ENCODE data around the gene CARNS1. TPM values are rescaled to one million over a fixed set of nuclear protein-coding genes. Genes with fewer than 3 reads are reported as not detected.

The CARNS1 gene
- total and polyA plus RNA-seq, 10 of the 15 experiments (the other 5 are each of a cell fraction or from before 2014, with no cell fraction given), result 0.02 to 0.14 (median 0.10) TPM; not detected in 3

DNA sequence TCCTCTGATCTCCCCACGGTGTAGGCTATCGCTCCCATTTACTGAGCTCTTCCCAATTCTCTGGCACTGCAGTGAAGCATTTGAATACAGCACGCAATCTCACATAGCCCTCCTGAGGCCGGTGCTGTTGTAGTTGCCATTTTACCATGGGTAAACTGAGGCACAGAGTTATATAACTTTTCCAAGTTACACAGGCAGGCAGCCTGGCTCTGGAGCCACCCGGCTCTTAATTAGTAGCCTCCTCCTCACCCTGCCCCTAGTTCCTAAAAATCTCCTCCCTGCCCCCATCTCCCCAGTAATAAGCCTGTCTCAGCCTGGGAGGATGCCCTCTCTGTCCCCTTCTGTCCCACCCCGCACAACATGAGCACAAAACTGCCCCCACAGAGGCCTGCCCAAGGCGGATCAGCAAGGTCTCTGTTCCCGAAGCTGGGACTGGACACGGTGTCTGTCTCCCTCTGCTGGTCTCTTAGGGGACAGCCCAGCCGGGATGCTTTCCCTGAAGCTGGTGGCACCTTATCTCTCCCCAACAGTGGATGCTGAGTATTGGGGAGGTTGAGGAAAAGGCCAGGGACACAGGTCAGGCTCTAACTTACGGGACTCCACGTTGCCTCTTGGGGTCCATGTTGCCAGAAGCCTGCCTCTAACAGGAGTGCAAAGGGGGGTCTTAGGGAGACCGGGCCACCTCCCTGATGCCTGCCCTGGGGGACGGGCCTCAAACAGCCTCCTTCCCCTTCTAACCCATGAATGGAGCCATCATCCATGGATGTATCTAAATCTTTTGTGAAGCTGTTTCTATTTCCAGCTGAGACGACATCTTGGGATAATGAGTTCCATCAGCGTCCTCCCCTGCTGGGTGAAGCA lies 33.0 kb upstream of the CARNS1 start (continued):
- TF ChIP-seq, protein P1, sequence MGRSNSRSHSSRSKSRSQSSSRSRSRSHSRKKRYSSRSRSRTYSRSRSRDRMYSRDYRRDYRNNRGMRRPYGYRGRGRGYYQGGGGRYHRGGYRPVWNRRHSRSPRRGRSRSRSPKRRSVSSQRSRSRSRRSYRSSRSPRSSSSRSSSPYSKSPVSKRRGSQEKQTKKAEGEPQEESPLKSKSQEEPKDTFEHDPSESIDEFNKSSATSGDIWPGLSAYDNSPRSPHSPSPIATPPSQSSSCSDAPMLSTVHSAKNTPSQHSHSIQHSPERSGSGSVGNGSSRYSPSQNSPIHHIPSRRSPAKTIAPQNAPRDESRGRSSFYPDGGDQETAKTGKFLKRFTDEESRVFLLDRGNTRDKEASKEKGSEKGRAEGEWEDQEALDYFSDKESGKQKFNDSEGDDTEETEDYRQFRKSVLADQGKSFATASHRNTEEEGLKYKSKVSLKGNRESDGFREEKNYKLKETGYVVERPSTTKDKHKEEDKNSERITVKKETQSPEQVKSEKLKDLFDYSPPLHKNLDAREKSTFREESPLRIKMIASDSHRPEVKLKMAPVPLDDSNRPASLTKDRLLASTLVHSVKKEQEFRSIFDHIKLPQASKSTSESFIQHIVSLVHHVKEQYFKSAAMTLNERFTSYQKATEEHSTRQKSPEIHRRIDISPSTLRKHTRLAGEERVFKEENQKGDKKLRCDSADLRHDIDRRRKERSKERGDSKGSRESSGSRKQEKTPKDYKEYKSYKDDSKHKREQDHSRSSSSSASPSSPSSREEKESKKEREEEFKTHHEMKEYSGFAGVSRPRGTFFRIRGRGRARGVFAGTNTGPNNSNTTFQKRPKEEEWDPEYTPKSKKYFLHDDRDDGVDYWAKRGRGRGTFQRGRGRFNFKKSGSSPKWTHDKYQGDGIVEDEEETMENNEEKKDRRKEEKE (IDR thresholded peaks at IDR 0.05), result no peak
- TF ChIP-seq BCL11A (IDR thresholded peaks at IDR 0.05; ENCODE audit: low read depth, low read length) (no peak), TBL1XR1 (IDR thresholded peaks at IDR 0.05; ENCODE audit: low read depth, low read length) (0 out of 2 replicates have a peak, but pooled peaks have one; percentile 39), NRF1 (conservative IDR thresholded peaks at IDR 0.05; ENCODE audit: low read depth, low read length) (no peak), TCF12 (IDR thresholded peaks at IDR 0.05; ENCODE audit: low read depth, low read length) (no peak), CREB1 (IDR thresholded peaks at IDR 0.05; ENCODE audit: low read depth) (no peak), SMAD1 (IDR thresholded peaks at IDR 0.05; ENCODE audit: low read depth, partially characterized antibody) (no peak), ZNF384 (IDR thresholded peaks at IDR 0.05; ENCODE audit: borderline replicate concordance, low read depth, low read length) (no peak), ZNF207 (IDR thresholded peaks at IDR 0.05; ENCODE audit: borderline replicate concordance) (no peak), SMARCA5 (IDR thresholded peaks at IDR 0.05) (peak; percentile 99), EED (IDR thresholded peaks at IDR 0.05; ENCODE audit: low read depth) (no peak), NR2C2 (IDR thresholded peaks at IDR 0.05; ENCODE audit: borderline replicate concordance, control insufficient read depth, insufficient read length, low read depth) (no peak), MYB (IDR thresholded peaks at IDR 0.05; ENCODE audit: borderline replicate concordance, low read depth, low read length) (no peak), CHD2 (IDR thresholded peaks at IDR 0.05; ENCODE audit: borderline replicate concordance, low read depth, low read length) (0 out of 2 replicates have a peak, but pooled peaks have one; percentile 37)
- TF ChIP-seq, protein P2, sequence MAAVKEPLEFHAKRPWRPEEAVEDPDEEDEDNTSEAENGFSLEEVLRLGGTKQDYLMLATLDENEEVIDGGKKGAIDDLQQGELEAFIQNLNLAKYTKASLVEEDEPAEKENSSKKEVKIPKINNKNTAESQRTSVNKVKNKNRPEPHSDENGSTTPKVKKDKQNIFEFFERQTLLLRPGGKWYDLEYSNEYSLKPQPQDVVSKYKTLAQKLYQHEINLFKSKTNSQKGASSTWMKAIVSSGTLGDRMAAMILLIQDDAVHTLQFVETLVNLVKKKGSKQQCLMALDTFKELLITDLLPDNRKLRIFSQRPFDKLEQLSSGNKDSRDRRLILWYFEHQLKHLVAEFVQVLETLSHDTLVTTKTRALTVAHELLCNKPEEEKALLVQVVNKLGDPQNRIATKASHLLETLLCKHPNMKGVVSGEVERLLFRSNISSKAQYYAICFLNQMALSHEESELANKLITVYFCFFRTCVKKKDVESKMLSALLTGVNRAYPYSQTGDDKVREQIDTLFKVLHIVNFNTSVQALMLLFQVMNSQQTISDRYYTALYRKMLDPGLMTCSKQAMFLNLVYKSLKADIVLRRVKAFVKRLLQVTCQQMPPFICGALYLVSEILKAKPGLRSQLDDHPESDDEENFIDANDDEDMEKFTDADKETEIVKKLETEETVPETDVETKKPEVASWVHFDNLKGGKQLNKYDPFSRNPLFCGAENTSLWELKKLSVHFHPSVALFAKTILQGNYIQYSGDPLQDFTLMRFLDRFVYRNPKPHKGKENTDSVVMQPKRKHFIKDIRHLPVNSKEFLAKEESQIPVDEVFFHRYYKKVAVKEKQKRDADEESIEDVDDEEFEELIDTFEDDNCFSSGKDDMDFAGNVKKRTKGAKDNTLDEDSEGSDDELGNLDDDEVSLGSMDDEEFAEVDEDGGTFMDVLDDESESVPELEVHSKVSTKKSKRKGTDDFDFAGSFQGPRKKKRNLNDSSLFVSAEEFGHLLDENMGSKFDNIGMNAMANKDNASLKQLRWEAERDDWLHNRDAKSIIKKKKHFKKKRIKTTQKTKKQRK (IDR thresholded peaks at IDR 0.05; ENCODE audit: low read depth, low read length), result no peak
- TF ChIP-seq, protein P3, sequence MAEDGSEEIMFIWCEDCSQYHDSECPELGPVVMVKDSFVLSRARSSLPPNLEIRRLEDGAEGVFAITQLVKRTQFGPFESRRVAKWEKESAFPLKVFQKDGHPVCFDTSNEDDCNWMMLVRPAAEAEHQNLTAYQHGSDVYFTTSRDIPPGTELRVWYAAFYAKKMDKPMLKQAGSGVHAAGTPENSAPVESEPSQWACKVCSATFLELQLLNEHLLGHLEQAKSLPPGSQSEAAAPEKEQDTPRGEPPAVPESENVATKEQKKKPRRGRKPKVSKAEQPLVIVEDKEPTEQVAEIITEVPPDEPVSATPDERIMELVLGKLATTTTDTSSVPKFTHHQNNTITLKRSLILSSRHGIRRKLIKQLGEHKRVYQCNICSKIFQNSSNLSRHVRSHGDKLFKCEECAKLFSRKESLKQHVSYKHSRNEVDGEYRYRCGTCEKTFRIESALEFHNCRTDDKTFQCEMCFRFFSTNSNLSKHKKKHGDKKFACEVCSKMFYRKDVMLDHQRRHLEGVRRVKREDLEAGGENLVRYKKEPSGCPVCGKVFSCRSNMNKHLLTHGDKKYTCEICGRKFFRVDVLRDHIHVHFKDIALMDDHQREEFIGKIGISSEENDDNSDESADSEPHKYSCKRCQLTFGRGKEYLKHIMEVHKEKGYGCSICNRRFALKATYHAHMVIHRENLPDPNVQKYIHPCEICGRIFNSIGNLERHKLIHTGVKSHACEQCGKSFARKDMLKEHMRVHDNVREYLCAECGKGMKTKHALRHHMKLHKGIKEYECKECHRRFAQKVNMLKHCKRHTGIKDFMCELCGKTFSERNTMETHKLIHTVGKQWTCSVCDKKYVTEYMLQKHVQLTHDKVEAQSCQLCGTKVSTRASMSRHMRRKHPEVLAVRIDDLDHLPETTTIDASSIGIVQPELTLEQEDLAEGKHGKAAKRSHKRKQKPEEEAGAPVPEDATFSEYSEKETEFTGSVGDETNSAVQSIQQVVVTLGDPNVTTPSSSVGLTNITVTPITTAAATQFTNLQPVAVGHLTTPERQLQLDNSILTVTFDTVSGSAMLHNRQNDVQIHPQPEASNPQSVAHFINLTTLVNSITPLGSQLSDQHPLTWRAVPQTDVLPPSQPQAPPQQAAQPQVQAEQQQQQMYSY (CRISPR knock-in tag; IDR thresholded peaks at IDR 0.05), result no peak
- TF ChIP-seq, protein P4, sequence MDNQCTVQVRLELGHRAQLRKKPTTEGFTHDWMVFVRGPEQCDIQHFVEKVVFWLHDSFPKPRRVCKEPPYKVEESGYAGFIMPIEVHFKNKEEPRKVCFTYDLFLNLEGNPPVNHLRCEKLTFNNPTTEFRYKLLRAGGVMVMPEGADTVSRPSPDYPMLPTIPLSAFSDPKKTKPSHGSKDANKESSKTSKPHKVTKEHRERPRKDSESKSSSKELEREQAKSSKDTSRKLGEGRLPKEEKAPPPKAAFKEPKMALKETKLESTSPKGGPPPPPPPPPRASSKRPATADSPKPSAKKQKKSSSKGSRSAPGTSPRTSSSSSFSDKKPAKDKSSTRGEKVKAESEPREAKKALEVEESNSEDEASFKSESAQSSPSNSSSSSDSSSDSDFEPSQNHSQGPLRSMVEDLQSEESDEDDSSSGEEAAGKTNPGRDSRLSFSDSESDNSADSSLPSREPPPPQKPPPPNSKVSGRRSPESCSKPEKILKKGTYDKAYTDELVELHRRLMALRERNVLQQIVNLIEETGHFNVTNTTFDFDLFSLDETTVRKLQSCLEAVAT (IDR thresholded peaks at IDR 0.05), result 0 out of 2 replicates have a peak, but pooled peaks have one; percentile 29
